Esophagus (tissue), 2 donors: Measurements from ENCODE around the gene SIGLECL1. TPM values are rescaled to one million over a fixed set of nuclear protein-coding genes. Genes with fewer than 3 reads are reported as not detected.

ENCODE experiments used
- H3K27ac ChIP-seq, 2 donors: one replicate each; pipeline ENCODE4 v1.5.1; 2013; ENCODE audit warnings: low read depth in 2 of 2, mild to moderate bottlenecking in 2 of 2, inconsistent platforms in 1 of 2, low read length in 1 of 2, moderate library complexity in 1 of 2
- H3K27me3 ChIP-seq, 2 donors: one replicate each; pipeline ENCODE4 v1.6.1; 2013; ENCODE audit warnings: low read length in 2 of 2, control low read depth in 1 of 2, mild to moderate bottlenecking in 1 of 2; ENCODE audit not compliant: insufficient read depth in 2 of 2, control insufficient read depth in 1 of 2
- H3K36me3 ChIP-seq, 2 donors: one replicate each; pipeline ENCODE4 v1.6.1; 2013; ENCODE audit warnings: low read length in 1 of 2; ENCODE audit not compliant: control insufficient read depth in 2 of 2, insufficient read depth in 2 of 2
- H3K4me1 ChIP-seq, 2 donors: one replicate each; pipeline ENCODE4 v1.6.1; 2013; ENCODE audit warnings: low read length in 1 of 2; ENCODE audit not compliant: control insufficient read depth in 2 of 2, insufficient read depth in 2 of 2
- H3K4me3 ChIP-seq, 2 donors: one replicate each; pipeline ENCODE4 v1.5.1; 2013; ENCODE audit warnings: low read length in 2 of 2, mild to moderate bottlenecking in 2 of 2, low read depth in 1 of 2, moderate library complexity in 1 of 2
- H3K9me3 ChIP-seq, 2 donors: one replicate each; pipeline ENCODE4 v1.6.1; 2013; ENCODE audit warnings: mild to moderate bottlenecking in 2 of 2, low read depth in 1 of 2, low read length in 1 of 2, moderate library complexity in 1 of 2; ENCODE audit not compliant: control insufficient read depth in 2 of 2, insufficient read depth in 1 of 2
- WGBS, 2 donors: extraction: QIAGEN DNeasy Blood & Tissue Kit; methylation state at CpG; one replicate each; pipeline ENCODE4 v1.1.7; 2013; 5-methylcytosine and 5-hydroxymethylcytosine counted together
- polyA plus RNA-seq, 2 donors: library from polyadenylated mRNA; stranded (reverse); fragments of 200-250 nt; gene quantifications; one replicate each; pipeline ENCODE4 v1.2.3, GENCODE V29; 2013
- donor health status: healthy with polysubstance abuse.
- donor health status: Bipolar disorder and iron deficiency.

SIGLECL1 gene
- polyA plus RNA-seq, 2 donors: not detected

DNA sequence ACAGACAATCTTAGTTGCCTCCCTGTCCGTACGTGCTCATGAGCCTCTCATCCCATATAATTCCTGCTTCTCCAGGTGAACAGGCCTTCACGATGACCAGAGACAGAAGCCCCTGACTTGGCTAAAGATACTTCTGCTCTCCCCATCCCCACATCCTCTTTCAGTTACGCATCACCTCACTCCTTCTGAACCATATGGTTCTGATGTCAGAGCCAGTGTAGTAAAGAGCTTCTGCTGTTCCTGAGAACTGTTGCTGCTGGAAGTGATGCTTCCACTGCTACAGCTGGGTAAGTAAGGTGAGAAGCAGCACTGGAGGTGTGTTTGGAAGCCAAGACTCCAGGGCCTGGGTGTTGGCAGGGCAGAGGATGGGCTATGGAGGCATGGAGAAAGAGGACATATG is 12.9 kb downstream of the SIGLECL1 start:
- H3K4me1 ChIP-seq: peaks cover 0 to 2% of the 10 kb centered on the region in 2 donors
- WGBS, 2 donors: 82 to 85% methylated on average over 4 of the region's 4 CpGs
- H3K27ac ChIP-seq: no peak overlapping the region
- H3K27me3 ChIP-seq: no peaks in the 10 kb centered on the region
- H3K36me3 ChIP-seq: no peaks in the 10 kb centered on the region
- H3K9me3 ChIP-seq: no peaks in the 10 kb centered on the region
- no peak overlapping the region for H3K4me3 ChIP-seq

- no peaks in the 10 kb centered on the region for H3K36me3 ChIP-seq
- WGBS, 2 donors: 53 to 59% methylated on average over 26 of the region's 26 CpGs
These were observed 20.2 kb downstream of the SIGLECL1 start for GRCh38 chr19:51271067-51271466.

GRCh38 chr19:51272183-51272810 is 21.4 kb downstream of the SIGLECL1 start:
- Histone ChIP-seq H3K27me3 (no peaks in the 10 kb centered on the region), H3K9me3 (no peaks in the 10 kb centered on the region), H3K27ac (no peak overlapping the region), H3K4me1 (no peaks in the 10 kb centered on the region), H3K36me3 (no peaks in the 10 kb centered on the region), H3K4me3 (no peak overlapping the region)
- 58 to 65% methylated on average over 6 of the region's 6 CpGs for WGBS, 2 donors

More at GRCh38 chr19:51271067-51271466, 20.2 kb downstream of the SIGLECL1 start:
- Histone ChIP-seq H3K27me3 (no peaks in the 10 kb centered on the region), H3K27ac (no peak overlapping the region), H3K9me3 (no peaks in the 10 kb centered on the region), H3K4me3 (no peak overlapping the region), H3K4me1 (no peaks in the 10 kb centered on the region)

- Histone ChIP-seq H3K27ac (no peak overlapping the region), H3K9me3 (peaks cover 0 to 2% of the 10 kb centered on the region in 2 donors), H3K4me1 (no peaks in the 10 kb centered on the region), H3K27me3 (peaks cover 0 to 3% of the 10 kb centered on the region in 2 donors), H3K4me3 (no peak overlapping the region), H3K36me3 (no peaks in the 10 kb centered on the region)
- 75 to 80% methylated on average over 8 of the region's 8 CpGs for WGBS, 2 donors
These were observed 23.3 kb downstream of the SIGLECL1 start for GRCh38 chr19:51274049-51274770.

DNA sequence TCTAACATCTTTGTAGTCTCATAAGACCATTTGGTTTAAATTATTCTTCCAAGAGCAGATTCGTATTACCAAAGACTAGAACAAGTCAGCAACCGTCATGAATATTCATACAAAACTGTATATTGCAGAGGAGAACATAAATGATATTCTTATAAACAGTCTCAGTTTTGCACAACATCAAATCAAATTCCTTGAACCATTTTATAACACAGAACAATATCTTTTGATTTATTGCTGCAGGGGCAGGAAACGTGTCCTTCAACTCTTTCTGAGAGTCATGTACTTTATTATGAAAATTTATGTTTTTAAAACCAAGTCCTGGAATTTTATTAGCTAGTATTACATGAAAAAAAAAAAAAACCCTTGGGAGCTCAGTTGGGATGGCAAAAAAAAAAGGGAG is 26.2 kb downstream of the SIGLECL1 start:
- no peak overlapping the region for H3K4me3 ChIP-seq
- H3K27ac ChIP-seq: no peak overlapping the region
- H3K9me3 ChIP-seq: peaks cover 2 to 3% of the 10 kb centered on the region in 2 donors
- 68% methylated on average over 3 of the region's 3 CpGs for WGBS, 2 donors
- H3K4me1 ChIP-seq: no peaks in the 10 kb centered on the region
- H3K36me3 ChIP-seq: no peaks in the 10 kb centered on the region
- H3K27me3 ChIP-seq: peaks cover 0 to 6% of the 10 kb centered on the region in 2 donors

- Histone ChIP-seq H3K9me3 (peaks cover 3 to 4% of the 10 kb centered on the region in 2 donors), H3K27ac (no peak overlapping the region), H3K4me3 (no peak overlapping the region), H3K27me3 (peaks cover 0 to 6% of the 10 kb centered on the region in 2 donors), H3K4me1 (no peaks in the 10 kb centered on the region), H3K36me3 (no peaks in the 10 kb centered on the region)
- WGBS, 2 donors: 79 to 82% methylated on average over 4 of the region's 4 CpGs
These were observed 31.5 kb downstream of the SIGLECL1 start for GRCh38 chr19:51282335-51282734.

GRCh38 chr19:51285682-51286081 is 34.8 kb downstream of the SIGLECL1 start:
- H3K4me3 ChIP-seq: no peak overlapping the region
- H3K36me3 ChIP-seq: no peaks in the 10 kb centered on the region
- no peaks in the 10 kb centered on the region for H3K4me1 ChIP-seq
- H3K9me3 ChIP-seq: peaks cover 2 to 3% of the 10 kb centered on the region in 2 donors
- no peaks in the 10 kb centered on the region for H3K27me3 ChIP-seq
- WGBS, 2 donors: 66 to 76% methylated on average over 3 of the region's 3 CpGs
- H3K27ac ChIP-seq: no peak overlapping the region

DNA sequence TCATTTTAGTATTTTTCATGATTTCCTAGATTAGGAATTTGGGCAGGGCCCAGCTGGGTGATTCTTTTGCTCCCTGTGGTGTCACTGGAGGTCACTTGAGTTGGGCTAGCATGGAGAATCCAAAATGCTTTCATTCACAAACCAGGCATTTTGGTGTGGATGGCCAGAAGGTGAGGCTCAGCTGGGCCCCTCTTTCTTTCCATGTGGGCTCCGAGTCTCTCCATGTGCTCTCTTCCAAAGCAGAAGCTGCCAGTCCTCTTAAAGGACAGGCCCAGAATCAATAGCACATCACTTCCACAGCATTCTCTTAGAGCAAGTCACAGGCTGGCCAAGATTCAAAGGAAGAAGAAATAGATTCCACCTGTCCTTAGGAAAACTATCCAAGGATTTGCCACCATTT is 38.8 kb downstream of the SIGLECL1 start:
- Histone ChIP-seq H3K36me3 (no peaks in the 10 kb centered on the region), H3K4me3 (no peak overlapping the region), H3K9me3 (no peaks in the 10 kb centered on the region), H3K27ac (no peak overlapping the region), H3K4me1 (no peaks in the 10 kb centered on the region), H3K27me3 (no peaks in the 10 kb centered on the region)
- 79 to 88% methylated on average over 1 of the region's 1 CpG for WGBS, 2 donors

GRCh38 chr19:51292971-51293370 is 42.1 kb downstream of the SIGLECL1 start:
- WGBS, 2 donors: 36 to 41% methylated on average over 11 of the region's 11 CpGs
- H3K27me3 ChIP-seq: no peaks in the 10 kb centered on the region

More at GRCh38 chr19:51292971-51293370, 42.1 kb downstream of the SIGLECL1 start:
- Histone ChIP-seq H3K36me3 (no peaks in the 10 kb centered on the region), H3K4me1 (no peaks in the 10 kb centered on the region), H3K27ac (no peak overlapping the region), H3K9me3 (no peaks in the 10 kb centered on the region), H3K4me3 (no peak overlapping the region)
